Left renal pelvis (tissue), 4 donors: ENCODE measurements around the gene ABR. TPM values are rescaled to one million over a fixed set of nuclear protein-coding genes. Genes with fewer than 3 reads are reported as not detected.

Experiments
- DNase-seq, 4 donors: peaks; one replicate each; pipeline ENCODE4 v3.0.0-alpha.2; 2013; ENCODE audit warnings: low read depth in 4 of 4, low spot score in 3 of 4
- polyA plus RNA-seq, 4 donors: library from polyadenylated mRNA; unstranded; fragments of 120-200 nt; gene quantifications; one replicate each; pipeline ENCODE4 v1.2.1, GENCODE V29; 2013; ENCODE audit not compliant: insufficient read length in 4 of 4

ABR gene
- polyA plus RNA-seq, 4 donors: 37.5 to 52.2 (median 47.7) TPM

DNA sequence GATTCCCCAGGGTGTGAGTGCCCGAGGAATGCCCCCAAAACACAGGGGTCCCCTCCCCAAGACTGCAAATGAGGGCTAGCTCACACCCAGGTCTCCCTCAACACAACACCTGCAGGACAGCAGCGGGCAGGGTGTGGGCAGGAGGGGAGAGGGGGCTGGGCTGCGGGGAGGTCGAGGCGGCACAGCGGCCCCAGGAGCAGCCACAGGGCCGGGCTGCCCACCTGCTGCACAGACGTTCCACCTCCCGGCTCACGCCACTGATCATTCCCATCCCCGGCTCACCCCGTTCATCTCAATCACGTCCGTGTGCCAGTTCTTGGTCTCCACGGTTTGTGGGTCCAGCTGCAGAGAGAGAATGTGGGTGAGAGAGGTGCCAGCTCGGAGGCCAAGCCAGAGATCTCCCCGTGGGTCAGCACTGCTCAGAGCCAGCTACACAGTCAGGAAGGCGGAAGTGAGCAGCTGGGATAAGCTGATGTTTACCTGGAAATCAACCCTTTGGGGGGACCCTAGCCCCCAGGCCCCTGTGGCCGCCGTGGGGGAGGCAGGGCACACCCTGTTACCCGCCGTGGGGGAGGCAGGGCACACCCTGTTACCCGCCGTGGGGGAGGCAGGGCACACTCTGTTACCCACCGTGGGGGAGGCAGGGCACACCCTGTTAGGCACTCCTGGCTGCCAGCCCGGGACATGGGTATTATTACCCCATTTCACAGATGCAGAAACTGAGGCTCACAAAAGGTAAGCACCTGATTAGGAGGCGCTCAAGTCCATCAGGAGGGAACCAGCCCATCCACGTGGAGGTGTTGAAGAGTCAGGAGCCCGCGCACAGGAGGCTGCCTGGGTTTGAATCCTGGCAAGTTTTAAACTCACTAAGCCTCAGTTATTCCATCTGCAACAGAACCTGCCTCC is 166.7 kb downstream of the ABR start:
- DNase-seq: no peak

DNA sequence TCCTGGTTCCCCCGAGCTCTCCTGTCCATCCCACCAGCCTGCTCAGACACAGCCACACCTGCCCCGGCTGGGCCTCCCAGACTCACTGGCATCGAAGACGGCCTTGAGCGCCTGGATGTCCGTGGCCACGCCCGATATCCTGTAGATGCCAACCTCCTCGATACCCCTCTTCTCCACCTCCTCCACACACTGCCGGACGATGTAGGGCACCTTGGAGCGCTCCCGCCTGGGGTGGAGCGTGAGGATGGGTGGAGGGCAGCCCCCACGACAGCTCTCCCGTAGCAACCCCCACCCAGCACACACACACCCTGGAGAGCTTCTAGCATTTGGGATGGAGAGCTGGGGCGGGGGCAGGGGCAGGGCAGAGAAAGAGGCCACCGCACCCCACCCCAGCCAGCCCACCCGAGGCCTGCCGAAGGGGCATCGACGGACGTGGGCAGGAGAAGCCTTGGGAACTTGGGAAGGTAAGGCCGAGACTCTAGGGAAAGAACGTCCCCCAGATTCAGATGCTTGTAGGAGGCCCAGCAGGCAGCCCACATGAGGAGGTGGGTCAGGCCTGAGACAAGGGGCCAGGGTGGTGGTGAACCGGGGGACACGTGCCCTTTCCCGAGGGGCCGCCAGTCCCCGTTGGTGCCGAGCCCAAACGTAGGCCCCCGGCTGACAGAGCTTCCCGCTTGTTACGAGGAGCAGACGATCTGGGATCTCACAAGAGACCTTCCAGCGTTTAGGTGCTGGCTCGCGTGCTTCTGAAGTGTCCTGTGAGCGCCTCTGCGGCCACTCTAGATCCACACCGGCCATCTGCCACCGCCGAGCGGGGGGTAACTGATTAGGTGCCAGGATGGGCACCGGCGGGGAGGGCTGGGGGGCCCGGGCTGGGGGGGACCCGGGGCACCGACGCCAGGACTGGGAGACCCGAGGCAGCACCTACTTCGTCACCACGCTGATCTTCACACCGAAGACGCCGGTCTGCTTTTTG is 167.7 kb downstream of the ABR start:
- no peak for DNase-seq

DNA sequence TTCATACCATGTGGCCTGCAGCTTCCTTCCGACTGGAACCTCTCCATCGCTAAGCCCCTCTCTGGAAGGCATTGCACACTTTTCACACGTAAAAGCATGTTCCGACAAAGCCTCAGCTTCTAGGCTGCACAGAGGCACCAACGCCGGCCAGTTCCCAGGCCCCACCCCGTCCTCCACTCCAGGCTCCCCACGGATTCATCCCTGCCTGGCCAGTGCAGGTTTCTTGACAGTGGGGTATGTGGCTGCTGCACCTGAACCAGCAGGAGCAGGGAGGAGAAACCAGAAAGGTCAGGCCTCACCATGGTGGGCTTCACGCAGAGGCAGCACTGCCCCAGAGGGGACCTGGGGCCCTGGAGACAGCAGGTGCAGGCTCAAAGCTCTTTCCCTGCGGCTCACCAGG is 168.6 kb downstream of the ABR start:
- no peak for DNase-seq

DNA sequence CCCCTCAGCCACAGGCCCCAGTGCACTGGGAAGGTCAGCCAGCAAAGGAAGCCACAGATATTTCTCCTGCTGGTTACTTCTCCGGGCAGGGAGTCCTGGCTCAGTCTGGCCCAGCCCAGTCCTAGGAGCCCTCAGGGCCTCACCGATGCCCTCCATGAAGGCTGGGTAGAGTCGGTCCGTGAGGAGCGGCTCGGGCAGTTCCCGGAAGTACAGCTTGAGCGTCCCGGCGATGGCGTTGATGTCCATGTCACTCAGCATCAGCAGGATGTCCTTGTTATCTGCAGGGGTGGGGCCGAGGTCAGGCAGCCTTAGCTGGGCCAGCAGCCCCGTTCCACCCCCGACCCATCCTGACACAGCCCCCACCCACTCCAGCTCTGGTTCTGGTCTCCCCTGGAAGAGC is 169.2 kb downstream of the ABR start:
- no peak for DNase-seq

DNA sequence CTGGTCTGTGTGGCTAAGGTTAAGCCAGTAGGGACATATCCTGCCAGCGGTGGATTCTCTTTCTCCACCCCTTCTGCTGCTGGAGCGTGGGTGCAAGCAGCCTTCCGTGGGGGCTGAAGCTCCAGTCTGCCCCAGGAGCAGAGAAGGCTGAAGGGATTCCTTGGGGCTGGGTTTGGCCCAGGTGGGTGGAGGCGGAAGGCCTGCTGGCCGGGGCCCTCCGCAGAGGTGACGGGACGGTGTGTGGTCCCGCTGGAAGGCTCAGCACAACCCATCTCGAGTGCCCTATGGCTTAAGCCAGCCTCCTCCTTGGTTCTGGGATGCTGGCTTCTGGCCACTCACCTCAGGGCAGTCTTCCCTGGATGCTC is 169.7 kb downstream of the ABR start:
- no peak for DNase-seq

DNA sequence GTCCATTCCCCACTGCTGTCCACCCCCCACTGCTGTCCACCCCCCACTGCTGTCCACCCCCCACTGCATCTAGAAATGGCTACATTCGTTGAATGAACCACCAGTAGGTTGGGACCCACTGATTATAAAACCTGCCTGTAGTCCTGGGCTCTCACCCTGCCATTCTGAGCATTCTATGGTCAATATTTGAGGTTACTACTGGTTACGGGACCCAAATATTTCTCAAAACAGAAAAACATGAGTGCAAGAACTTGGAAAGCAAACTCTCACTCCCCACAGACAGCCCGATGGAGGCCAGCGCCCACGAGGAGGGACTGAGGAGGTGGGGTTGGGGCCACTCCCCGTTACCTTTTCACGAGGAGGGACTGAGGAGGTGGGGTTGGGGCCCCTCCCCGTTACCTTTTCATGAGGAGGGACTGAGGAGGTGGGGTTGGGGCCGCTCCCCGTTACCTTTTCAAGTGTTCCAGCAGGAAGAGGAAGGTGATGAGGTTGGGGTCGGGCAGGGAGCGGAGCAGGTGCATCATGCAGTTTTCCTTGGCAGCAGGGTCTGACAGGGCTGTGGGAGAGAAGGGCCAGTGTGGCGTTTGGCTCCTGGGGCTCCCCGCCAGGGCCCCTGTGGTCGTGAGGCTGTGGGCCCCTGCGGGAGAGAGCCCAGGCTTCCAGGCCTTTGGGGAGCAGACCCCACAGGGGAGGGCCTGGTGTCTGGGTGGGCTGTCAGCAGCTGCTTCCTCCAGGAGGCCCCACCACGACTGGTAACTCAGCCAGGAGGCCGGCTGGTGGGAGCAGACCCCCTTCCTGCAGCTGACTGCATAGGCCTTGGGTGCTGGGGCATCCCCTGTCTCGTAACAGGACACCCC is 170.3 kb downstream of the ABR start:
- DNase-seq: no peak

DNA sequence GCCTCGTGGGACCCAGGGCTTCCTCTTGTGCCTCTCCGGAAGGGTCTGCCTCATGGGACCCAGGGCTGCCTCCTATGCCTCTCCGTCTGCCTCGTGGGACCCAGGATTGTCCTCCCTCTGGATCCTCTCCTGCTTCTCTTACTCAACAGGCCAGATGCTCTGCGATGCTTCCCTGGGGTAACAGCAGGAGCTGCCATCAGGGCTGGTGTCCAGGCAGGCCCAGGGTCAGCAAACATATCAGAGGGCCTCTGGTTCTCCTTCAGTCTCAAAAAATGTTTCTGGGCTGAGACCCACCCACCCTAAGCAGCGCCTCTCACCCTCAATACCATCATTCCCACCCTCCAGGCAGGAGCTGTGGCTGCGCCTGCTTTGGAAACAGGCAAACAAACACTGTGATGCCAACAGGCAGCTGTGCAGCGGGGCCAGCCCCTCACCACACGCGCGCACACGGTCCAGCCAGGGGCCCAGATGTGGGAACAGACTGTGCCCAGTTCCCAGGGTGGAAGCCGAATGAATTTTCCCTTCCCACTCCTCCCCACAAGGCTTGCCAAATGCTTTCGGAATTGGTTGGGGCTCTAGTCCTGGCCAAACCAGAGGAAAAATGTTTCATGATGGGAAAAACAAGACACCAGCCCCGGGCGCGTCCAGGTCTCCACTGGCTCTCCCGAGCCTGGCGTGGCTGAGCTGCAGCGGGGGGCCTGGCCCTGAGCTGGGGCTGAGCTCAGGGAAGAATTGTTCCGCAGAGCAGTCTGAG is 171.6 kb downstream of the ABR start:
- DNase-seq: no peak

DNA sequence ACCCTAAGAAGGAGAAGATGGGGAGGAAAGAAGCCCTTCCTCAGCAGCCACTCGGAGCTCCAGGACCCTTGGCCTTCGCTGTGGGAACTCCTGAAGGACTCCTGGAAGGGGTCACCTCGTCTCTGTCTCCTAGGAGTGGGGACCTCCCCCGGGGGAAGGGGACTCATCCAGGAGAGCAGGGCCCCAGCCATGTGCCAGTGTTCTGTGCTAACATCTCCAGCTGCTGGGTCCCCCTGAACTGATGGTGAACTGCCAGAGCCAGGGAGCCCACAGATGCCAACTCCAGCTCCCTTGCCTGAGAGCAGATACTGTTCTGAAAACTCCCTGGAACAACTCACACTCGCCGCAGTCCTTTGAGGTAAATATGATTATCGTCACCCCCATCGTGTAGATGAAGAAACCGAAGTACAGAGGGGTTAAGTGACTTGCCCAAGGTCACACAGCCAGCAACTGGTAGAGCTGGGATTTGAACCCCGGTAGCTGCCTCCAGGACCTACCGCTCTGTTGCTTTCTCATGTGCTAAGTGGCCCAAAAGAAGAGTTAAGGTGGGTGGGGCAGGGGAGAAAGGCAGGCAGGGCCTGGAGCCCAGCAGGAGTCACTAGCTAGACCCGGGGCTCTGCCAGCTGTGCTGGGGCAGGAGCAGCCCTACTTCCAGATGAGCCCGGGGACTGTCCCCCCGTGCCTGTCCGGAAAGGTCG is 172.3 kb downstream of the ABR start:
- no peak for DNase-seq

DNA sequence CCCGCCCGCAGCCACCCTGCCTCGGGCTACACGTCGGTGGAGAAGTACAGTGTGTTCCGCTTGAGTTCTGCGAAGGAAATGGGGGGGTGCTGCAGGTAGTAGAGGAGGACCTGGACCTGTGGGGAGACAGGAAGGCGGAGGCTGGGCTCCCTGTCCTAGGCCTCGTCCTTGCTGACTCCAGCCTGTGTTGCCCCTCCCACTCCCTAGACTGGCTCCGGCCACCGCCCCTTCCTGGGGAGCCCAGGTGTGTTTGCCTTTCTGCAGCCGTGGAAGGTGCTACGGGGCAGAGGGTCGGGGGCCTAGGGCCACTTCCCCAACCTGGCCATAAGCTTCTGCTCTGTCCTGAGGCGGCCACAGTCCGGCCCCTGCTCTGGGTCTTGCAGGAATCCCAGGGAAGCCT is 173.7 kb downstream of the ABR start:
- no peak for DNase-seq

DNA sequence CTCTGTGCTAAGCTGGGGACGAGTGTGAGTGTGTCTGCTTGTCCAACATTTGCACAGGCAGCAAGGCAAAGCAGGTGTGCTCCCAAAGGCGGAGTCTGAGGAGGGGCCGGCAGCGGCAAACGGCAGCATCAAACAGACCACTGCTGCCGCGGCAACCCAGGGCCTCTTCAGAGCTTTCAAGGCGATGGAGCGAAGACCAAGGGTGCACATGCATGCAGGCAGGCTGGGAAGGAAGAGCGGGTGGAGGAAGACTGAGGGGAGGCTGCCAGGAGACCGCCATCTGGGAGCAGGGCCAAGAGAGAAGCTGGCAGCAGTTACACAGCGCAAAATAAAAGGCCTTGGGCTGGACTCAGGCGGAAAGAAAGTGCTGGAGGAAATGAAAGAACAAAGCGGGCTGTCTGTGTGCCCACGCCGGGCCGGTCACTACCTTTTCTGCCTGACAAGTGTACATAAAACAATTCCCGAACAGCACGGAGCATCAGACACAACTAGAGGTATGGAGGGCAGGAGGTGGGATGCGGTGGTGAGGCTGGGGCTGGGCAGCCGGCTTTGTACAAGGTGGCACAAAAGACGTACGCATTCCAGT is 174.3 kb downstream of the ABR start:
- no peak for DNase-seq

DNA sequence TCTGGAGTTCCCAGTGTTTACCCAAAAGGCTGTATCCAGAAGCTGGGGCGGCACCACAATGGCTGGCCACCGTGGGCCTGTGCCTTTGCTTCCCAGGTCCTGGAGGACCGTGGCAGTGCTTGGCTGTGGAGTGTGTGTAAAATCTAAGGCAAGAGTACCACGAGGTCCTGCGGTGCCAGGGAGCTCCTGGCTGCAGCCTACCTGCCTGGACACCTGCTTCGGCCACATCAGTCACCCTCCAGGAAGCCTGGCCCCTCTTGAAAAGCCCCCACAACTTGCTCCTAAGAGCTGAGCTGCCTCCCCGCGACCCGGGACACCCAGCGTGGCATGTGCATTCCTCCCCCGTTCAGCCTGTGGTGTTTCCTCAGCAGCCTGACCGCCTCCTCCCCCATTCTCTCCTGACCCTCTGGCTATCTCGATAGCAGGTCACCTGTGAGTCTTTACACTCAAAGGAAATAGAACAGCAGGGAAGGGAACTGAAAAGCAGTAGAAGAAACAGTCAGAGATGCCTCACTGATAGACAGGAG is 174.9 kb downstream of the ABR start:
- no peak for DNase-seq

DNA sequence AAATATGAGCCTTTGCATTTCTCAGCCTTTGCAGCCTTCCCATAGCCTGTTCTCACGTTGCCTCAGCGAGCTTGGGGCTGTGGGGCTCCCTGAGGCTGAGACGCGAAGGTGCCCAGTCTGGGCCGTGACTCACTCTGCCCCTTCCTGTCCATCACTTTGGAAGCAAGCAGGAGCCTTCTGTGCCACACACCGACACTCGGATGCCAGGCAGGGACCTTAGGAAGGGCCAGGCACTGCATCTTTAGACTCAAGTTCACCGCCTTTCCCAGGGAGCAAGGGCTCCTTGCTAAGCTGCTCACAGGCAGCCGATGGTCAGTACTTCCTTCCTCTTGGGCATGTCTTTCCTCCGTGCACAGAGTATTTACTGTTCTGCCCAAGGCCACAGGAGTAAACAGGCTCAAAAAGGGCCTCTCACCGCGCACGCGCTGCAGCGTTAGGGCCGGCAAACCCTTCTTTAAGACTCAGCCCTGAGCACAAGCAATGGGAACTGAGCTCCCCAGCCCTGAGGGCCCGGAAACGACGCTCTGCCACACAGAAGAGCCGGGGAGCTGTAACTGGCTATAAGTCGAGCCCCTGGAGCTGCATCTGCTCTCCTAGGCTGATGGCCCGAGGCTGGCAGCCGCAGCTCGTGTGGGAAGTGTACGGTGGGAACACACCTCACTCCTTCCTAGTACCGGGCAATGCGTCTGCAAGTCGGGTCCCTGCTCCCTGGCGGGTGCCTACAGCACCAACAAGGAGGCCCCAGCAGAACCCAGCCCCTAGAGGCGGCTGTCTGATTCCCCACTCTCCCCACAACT is 175.6 kb downstream of the ABR start:
- no peak for DNase-seq

DNA sequence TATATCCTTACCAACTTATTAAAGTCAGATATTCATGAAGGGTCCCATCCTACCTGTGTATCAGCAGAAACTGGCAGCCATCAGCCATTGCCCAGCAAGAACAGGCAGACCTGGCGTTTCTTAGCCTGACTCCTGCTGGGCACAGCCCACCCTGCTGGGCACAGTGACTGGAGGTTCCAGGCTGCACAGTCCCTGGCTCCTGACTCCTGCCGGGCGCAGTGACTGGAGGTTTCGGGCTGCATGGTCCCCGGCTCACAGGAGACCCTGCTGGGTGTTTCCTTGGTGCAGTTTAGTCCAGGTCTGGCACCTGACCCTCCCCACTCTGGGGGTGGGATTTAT is 176.2 kb downstream of the ABR start:
- no peak for DNase-seq

DNA sequence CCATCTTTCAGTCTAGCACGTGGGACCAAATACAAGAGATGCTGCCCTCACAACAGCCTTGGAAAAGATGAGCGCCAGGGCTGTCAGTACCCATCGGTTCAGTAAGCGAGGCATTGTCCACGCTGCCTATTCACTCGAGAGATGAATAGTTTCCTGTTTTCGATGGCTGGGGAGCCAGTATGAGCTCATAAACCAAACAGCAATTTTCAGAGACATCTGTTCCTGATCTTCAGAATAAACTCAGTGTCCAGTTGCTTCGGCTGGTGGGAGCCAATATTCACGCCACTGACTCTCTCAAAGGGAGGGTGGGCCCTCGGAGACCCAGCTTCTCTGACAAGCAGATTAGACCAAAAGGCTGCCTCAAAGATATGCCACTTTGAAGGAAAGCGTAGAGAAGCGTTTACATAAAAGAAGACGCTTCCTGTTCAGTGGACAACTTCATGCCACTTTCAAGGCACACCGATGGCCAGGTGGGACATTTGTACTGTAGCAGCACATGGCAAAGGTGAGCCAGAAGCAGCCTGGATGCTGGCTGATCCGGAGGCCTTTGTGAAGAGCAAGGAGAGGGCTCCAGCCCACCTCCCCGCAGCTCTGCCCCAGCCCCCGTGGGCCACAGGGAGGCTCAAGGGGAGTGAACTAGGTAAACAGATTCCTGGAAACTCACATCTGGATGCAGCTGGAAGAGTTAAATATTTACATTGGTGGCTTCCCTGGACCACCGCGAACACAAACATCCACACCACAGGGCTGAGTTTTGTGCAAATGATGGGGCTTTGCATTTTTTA is 176.8 kb downstream of the ABR start:
- DNase-seq: no peak

DNA sequence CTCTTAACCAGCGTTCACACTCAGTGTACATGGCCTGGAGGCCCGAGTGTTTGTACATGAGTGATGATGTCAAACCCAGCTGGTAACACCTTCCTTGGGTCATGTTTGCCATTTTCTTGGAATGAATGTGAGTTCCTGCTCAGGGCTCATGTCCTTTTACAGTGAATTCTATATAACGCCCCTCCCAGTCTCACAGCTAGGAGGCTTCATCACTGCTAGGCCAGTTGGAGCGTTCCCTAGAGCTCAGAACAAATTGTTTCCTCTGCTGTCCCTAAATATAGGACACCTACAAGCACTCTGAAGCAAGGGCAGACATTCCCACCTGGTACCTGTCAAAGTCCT is 177.4 kb downstream of the ABR start:
- DNase-seq: no peak

DNA sequence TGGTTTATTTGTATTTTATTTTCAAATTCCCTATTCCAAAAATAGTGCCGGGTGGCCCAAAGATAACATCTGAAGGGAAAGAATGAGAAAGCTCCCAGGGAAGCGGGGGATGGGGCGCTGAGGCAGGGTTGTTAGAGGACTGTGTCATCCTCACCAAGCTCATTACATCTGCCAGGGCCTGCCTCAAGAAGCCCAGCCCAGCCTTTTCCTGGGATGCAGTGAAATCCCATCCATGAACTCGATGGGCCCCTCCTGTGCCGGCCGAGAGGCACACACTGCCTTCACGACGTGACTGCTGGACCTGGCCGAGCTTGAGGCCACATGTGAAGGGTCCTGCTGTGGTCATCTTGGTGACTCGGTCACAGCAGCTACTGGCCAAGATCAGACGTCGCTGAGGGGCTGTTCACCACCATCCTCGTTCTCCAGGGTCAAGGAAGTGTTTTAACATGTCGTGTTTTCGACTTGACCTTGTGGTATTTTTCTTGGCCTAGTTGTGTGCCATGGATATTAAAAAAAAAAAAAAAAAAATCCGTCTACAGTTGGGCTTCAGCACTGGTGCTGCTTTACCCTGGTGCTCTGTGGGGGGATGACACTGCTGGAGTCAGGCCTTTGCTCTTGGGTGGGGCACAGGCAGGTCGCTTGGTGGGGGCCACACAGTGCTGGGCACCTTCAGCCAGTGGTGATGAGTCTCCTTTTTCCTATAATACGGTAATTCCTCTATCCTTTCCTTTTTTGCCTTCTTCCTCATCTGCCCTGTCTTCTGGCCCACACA is 178.0 kb downstream of the ABR start:
- no peak for DNase-seq
